Measurements from ENCODE around the gene RNF41.

DNA sequence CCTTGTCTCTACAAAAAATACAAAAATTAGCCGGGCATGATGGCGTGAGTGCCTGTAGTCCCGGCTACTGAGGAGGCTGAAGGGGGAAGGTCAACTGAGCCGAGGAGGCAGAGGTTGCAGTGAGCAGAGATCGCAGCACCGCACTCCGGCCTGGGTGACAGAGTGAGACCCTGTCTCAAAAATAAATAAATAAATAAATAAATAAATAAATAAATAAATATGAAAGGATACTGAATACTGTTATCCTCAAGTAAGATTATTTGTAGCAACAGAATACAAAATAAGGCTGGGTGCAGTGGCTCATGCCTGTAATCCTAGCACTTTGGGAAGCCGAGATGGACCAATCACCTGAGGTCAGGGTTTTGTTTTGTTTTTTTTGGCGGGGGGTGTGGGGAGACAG is 1.9 kb downstream of the RNF41 start:
- TF ChIP-seq, protein P1, sequence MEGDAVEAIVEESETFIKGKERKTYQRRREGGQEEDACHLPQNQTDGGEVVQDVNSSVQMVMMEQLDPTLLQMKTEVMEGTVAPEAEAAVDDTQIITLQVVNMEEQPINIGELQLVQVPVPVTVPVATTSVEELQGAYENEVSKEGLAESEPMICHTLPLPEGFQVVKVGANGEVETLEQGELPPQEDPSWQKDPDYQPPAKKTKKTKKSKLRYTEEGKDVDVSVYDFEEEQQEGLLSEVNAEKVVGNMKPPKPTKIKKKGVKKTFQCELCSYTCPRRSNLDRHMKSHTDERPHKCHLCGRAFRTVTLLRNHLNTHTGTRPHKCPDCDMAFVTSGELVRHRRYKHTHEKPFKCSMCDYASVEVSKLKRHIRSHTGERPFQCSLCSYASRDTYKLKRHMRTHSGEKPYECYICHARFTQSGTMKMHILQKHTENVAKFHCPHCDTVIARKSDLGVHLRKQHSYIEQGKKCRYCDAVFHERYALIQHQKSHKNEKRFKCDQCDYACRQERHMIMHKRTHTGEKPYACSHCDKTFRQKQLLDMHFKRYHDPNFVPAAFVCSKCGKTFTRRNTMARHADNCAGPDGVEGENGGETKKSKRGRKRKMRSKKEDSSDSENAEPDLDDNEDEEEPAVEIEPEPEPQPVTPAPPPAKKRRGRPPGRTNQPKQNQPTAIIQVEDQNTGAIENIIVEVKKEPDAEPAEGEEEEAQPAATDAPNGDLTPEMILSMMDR (IDR thresholded peaks at IDR 0.05; ENCODE audit: low read depth, low read length), result no peak
- TF ChIP-seq POLR2A (IDR thresholded peaks at IDR 0.05; ENCODE audit: extremely low read depth, insufficient read length), result no peak
- TF ChIP-seq MYC (IDR thresholded peaks at IDR 0.05; ENCODE audit: low read depth, low read length), result no peak
